HepG2 (cell line): ENCODE measurements around the gene CLBA1. TPM values are rescaled to one million over a fixed set of nuclear protein-coding genes. Genes with fewer than 3 reads are reported as not detected.
A peak's percentile ranks its signal among the peaks of the same experiment; 100 is the strongest.

Experiments
- ARNTL ChIP-seq: sonication (generic); formaldehyde crosslinking; IDR thresholded peaks from 2 replicates; pipeline ENCODE4 v1.4.0; 2020; ENCODE audit warnings: mild to moderate bottlenecking, missing genetic modification reagents
- DBP ChIP-seq: sonication (generic); formaldehyde crosslinking; IDR thresholded peaks from 2 replicates; pipeline ENCODE4 v1.4.0; 2020; ENCODE audit warnings: missing genetic modification reagents; ENCODE audit errors: not compliant biosample characterization
- MTA1 ChIP-seq: sonication (generic); formaldehyde crosslinking; IDR thresholded peaks from 2 replicates; pipeline ENCODE4 v1.4.0; 2020; ENCODE audit warnings: missing genetic modification reagents, mild to moderate bottlenecking, borderline replicate concordance
- NCOR1 ChIP-seq: fragments of 200-600 bp; sonication (generic); IDR thresholded peaks from 2 replicates; pipeline ENCODE4 v1.7.0; 2017; ENCODE audit warnings: antibody characterized with exemption, low read length, borderline replicate concordance
- NR2F6 ChIP-seq, 2 experiments: IDR thresholded peaks; 2 replicates each; pipeline ENCODE4 v1.6.1; 2016; ENCODE audit warnings: antibody characterized with exemption in 1 of 2, mild to moderate bottlenecking in 1 of 2
- THAP11 ChIP-seq: IDR thresholded peaks from 2 replicates; pipeline ENCODE4 v1.6.1; 2016; ENCODE audit warnings: missing biosample characterization, missing genetic modification reagents
- ZFP36L1 ChIP-seq: sonication (generic); formaldehyde crosslinking; IDR thresholded peaks from 2 replicates; pipeline ENCODE4 v1.8.0; 2022; ENCODE audit warnings: mild to moderate bottlenecking, missing genetic modification reagents, moderate library complexity
- ZFP91 ChIP-seq: sonication (generic); formaldehyde crosslinking; IDR thresholded peaks from 2 replicates; pipeline ENCODE4 v1.9.0; 2022; ENCODE audit warnings: missing genetic modification reagents, mild to moderate bottlenecking, borderline replicate concordance
- ZNF224 ChIP-seq: sonication (generic); formaldehyde crosslinking; IDR thresholded peaks from 2 replicates; pipeline ENCODE4 v1.5.0; 2020; ENCODE audit warnings: mild to moderate bottlenecking, missing genetic modification reagents
- ZNF350 ChIP-seq: sonication (generic); formaldehyde crosslinking; IDR thresholded peaks from 2 replicates; pipeline ENCODE4 v1.4.0; 2020; ENCODE audit warnings: mild to moderate bottlenecking, low read depth, missing genetic modification reagents, borderline replicate concordance
- ZNF605 ChIP-seq: sonication (generic); formaldehyde crosslinking; IDR thresholded peaks from 2 replicates; pipeline ENCODE4 v1.8.0; 2022; ENCODE audit warnings: mild to moderate bottlenecking, missing genetic modification reagents
- ZNF746 ChIP-seq: sonication (generic); formaldehyde crosslinking; IDR thresholded peaks from 2 replicates; pipeline ENCODE4 v1.8.0; 2022; ENCODE audit warnings: mild to moderate bottlenecking, missing genetic modification reagents
- ZSCAN30 ChIP-seq: sonication (generic); formaldehyde crosslinking; IDR thresholded peaks from 2 replicates; pipeline ENCODE4 v1.5.0; 2020; ENCODE audit warnings: mild to moderate bottlenecking, missing genetic modification reagents
- polyA plus RNA-seq, 8 experiments: library from polyadenylated mRNA; depleted of rRNA in 3 of 8; stranded (reverse) in 7 of 8; unstranded in 1 of 8; fragments of >200 nt; fragmentation: Illumina TruSeq in 4 of 8; extraction: Trizol in 4 of 8; gene quantifications; 2 replicates each; pipeline versions ENCODE4 v1.2.1 to v1.2.3, GENCODE V29; 2011 to 2016; ENCODE audit warnings: low read depth in 4 of 8, missing spikeins in 1 of 8, mixed read lengths in 1 of 8; ENCODE audit not compliant: insufficient read depth in 1 of 8
- total RNA-seq, 5 experiments: library from RNA; depleted of rRNA; stranded (reverse); fragments of >200 nt; fragmentation: Illumina TruSeq; extraction: Trizol; gene quantifications; 2 replicates each; pipeline ENCODE4 v1.2.3, GENCODE V29; 2016; ENCODE audit warnings: low read depth in 1 of 5

Gene CLBA1
- total and polyA plus RNA-seq, 2 of the 13 experiments (the other 11 are each of a cell fraction or from before 2014, with no cell fraction given) = 1.2 to 1.4 TPM

- TF ChIP-seq NR2F6 (IDR thresholded peaks at IDR 0.05) = no peak
- TF ChIP-seq NR2F6 (CRISPR knock-in tag; IDR thresholded peaks at IDR 0.05) = 0 out of 2 replicates have a peak, but pooled peaks have one; percentile 3
- TF ChIP-seq DBP (CRISPR knock-in tag) = no peak
- 0 out of 2 replicates have a peak, but pooled peaks have one; percentile 6 for TF ChIP-seq THAP11 (CRISPR knock-in tag)
- peak; percentile 76; the same call in 1 of the 2 replicates for TF ChIP-seq ZNF605
- peak; percentile 66; the same call in 1 of the 2 replicates for TF ChIP-seq ZSCAN30
- peak; percentile 52; the same call in 1 of the 2 replicates for TF ChIP-seq ZFP91
- peak; percentile 56; the same call in 1 of the 2 replicates for TF ChIP-seq ZNF350 (CRISPR knock-in tag)
- TF ChIP-seq ZNF746 (CRISPR knock-in tag) = 0 out of 2 replicates have a peak, but pooled peaks have one; percentile 5
- 0 out of 2 replicates have a peak, but pooled peaks have one; percentile 56 for TF ChIP-seq ZFP36L1 (CRISPR knock-in tag)
- peak; percentile 41; the same call in 1 of the 2 replicates for TF ChIP-seq ZNF224 (CRISPR knock-in tag)
- TF ChIP-seq ARNTL (CRISPR knock-in tag) = 0 out of 2 replicates have a peak, but pooled peaks have one; percentile 19
- no peak for TF ChIP-seq NCOR1
- peak; percentile 44; the same call in 1 of the 2 replicates for TF ChIP-seq MTA1
- TF ChIP-seq, all 625 proteins: peak for 62
Measured at GRCh38 chr14:105021656-105022275, 36.2 kb downstream of the CLBA1 start (continued).
